ENCODE results near the gene PLXNC1. TPM values are rescaled to one million over a fixed set of nuclear protein-coding genes. Genes with fewer than 3 reads are reported as not detected.

PLXNC1 gene
- total and polyA plus RNA-seq, 4 donors, result 0.71 to 12.0 (median 3.3) TPM

DNA sequence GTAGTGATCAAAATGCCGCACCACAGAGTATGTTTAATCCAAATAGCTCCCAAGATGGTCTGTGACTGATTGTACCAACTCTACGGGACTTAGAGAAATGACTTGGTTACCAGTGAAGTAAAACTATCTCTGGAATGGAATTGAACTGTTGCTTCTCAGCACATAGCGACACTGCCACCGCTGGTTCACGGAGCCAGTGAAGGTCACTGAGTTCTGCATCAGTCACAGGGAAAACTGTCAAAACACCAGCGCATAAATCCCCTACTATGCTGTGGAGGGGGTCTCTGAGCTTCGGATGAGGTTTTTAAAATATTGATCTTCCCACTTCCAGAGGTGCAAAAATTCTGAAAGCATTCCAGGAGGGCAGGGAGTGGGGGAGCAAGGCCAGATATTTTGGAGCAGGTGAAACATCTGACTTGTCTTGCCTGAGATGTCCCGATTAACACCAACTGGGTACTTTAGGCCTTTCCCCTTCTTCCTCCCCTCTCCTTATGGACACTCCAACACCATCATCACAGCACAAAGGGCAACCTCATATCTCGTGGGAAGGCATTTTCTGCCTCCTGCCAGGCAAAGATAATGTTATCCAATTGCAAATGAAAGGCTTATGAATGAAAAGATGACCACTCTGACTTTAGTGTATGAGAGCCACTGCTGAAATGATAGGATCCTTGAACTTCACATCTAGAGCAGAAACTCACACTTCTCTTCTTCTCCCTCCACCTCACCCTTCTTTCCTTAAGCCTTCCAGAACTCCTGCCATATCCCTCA lies 2.0 kb upstream of the PLXNC1 start:
- Histone ChIP-seq H3K36me3 (ENCODE audit: control insufficient read depth in 4 of 4, insufficient read depth in 3 of 4, low read depth in 1 of 4, low read length in 3 of 4) (no peaks in the 10 kb centered on the region), H3K27ac (ENCODE audit: low read depth in 1 of 2, low read length in 2 of 2) (no peak overlapping the region), H3K4me3 (ENCODE audit: low read depth in 1 of 3, low read length in 3 of 3) (no peak overlapping the region), H3K4me1 (ENCODE audit: control insufficient read depth in 4 of 4, insufficient read depth in 4 of 4, low read length in 3 of 4) (peaks cover 8 to 31% (median 26%) of the 10 kb centered on the region in 4 donors), H3K9me3 (ENCODE audit: control insufficient read depth in 4 of 4, low read length in 3 of 4) (no peaks in the 10 kb centered on the region), H3K27me3 (ENCODE audit: control insufficient read depth in 4 of 4, insufficient read depth in 4 of 4, low read length in 3 of 4) (peaks cover 0 to 4% (median 1%) of the 10 kb centered on the region in 4 donors), H3K9ac (ENCODE audit: low read depth in 1 of 2, low read length in 2 of 2) (no peak overlapping the region)
- no peak for DNase-seq (ENCODE audit: low spot score)
- no peak for TF ChIP-seq FOXA2 (IDR thresholded peaks at IDR 0.05)
- TF ChIP-seq JUND (IDR thresholded peaks at IDR 0.05), result no peak
- TF ChIP-seq FOXA1 (IDR thresholded peaks at IDR 0.05), result no peak
- TF ChIP-seq, protein P1, sequence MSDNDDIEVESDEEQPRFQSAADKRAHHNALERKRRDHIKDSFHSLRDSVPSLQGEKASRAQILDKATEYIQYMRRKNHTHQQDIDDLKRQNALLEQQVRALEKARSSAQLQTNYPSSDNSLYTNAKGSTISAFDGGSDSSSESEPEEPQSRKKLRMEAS (IDR thresholded peaks at IDR 0.05), result no peak
- no peak for TF ChIP-seq NR2F2 (IDR thresholded peaks at IDR 0.05)
- no peak for TF ChIP-seq RAD21 (IDR thresholded peaks at IDR 0.05)
- no peak for TF ChIP-seq RXRA (IDR thresholded peaks at IDR 0.05)
- TF ChIP-seq, protein P2, sequence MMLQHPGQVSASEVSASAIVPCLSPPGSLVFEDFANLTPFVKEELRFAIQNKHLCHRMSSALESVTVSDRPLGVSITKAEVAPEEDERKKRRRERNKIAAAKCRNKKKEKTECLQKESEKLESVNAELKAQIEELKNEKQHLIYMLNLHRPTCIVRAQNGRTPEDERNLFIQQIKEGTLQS (IDR thresholded peaks at IDR 0.05), result no peak
- TF ChIP-seq, protein P3, sequence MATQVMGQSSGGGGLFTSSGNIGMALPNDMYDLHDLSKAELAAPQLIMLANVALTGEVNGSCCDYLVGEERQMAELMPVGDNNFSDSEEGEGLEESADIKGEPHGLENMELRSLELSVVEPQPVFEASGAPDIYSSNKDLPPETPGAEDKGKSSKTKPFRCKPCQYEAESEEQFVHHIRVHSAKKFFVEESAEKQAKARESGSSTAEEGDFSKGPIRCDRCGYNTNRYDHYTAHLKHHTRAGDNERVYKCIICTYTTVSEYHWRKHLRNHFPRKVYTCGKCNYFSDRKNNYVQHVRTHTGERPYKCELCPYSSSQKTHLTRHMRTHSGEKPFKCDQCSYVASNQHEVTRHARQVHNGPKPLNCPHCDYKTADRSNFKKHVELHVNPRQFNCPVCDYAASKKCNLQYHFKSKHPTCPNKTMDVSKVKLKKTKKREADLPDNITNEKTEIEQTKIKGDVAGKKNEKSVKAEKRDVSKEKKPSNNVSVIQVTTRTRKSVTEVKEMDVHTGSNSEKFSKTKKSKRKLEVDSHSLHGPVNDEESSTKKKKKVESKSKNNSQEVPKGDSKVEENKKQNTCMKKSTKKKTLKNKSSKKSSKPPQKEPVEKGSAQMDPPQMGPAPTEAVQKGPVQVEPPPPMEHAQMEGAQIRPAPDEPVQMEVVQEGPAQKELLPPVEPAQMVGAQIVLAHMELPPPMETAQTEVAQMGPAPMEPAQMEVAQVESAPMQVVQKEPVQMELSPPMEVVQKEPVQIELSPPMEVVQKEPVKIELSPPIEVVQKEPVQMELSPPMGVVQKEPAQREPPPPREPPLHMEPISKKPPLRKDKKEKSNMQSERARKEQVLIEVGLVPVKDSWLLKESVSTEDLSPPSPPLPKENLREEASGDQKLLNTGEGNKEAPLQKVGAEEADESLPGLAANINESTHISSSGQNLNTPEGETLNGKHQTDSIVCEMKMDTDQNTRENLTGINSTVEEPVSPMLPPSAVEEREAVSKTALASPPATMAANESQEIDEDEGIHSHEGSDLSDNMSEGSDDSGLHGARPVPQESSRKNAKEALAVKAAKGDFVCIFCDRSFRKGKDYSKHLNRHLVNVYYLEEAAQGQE (IDR thresholded peaks at IDR 0.05), result no peak
- TF ChIP-seq EGR1 (IDR thresholded peaks at IDR 0.05; ENCODE audit: low read depth in 2 of 2), result no peak
- no peak for TF ChIP-seq HNF4A (conservative IDR thresholded peaks at IDR 0.05)
- WGBS, result 79% methylated on average over 9 of the region's 9 CpGs

DNA sequence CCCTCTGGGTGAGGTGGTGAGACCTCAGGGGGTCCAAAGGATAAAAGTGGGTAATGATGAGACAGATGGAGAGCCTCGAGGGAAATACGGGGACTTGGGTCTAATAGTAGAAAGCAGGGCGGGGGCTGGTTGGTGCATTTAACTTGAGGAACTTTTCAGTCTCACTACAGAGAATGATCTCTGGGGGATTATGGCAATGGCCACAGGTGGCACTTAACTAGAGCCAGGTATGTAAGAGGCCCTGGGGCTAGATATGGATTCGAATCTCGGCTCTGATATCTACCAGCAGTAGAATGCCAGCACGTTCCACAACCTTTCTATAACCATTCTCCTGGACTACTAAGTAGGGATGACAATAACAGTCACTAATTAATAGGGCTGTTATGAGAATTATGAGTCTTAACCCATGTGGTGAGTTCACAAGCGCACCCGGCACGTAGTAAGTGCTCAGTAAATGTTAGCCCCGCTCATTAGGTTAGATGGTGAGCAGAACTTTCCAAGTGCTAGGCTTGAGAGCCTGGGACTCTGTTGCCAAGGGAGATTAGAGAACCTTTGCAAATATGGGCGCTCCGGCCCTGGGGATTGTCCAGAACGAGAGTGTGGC lies 888 bp upstream of the PLXNC1 start:
- no peak for DNase-seq (ENCODE audit: low spot score)
- no peak overlapping the region for H3K9ac ChIP-seq (ENCODE audit: low read depth in 1 of 2, low read length in 2 of 2)
- H3K36me3 ChIP-seq (ENCODE audit: control insufficient read depth in 4 of 4, insufficient read depth in 3 of 4, low read depth in 1 of 4, low read length in 3 of 4), result no peaks in the 10 kb centered on the region
- peak overlapping the region; percentile 26 to 66 (median 28) for H3K4me3 ChIP-seq (ENCODE audit: low read depth in 1 of 3, low read length in 3 of 3)
- no peaks in the 10 kb centered on the region for H3K9me3 ChIP-seq (ENCODE audit: control insufficient read depth in 4 of 4, low read length in 3 of 4)
- WGBS, result 63% methylated on average over 13 of the region's 13 CpGs
- H3K4me1 ChIP-seq (ENCODE audit: control insufficient read depth in 4 of 4, insufficient read depth in 4 of 4, low read length in 3 of 4), result peaks cover 9 to 41% (median 36%) of the 10 kb centered on the region in 4 donors
- peaks cover 0 to 4% (median 1%) of the 10 kb centered on the region in 4 donors for H3K27me3 ChIP-seq (ENCODE audit: control insufficient read depth in 4 of 4, insufficient read depth in 4 of 4, low read length in 3 of 4)
- H3K27ac ChIP-seq (ENCODE audit: low read depth in 1 of 2, low read length in 2 of 2), result no peak overlapping the region
- TF ChIP-seq RAD21 (IDR thresholded peaks at IDR 0.05) (no peak), GABPA (IDR thresholded peaks at IDR 0.05 in 1 of 2, conservative IDR thresholded peaks at IDR 0.05 in 1 of 2) (no peak), FOXA1 (IDR thresholded peaks at IDR 0.05) (no peak), FOXA2 (IDR thresholded peaks at IDR 0.05) (no peak), SP1 (IDR thresholded peaks at IDR 0.05) (no peak)
- TF ChIP-seq, protein P2 (IDR thresholded peaks at IDR 0.05), result no peak
- TF ChIP-seq, protein P3 (IDR thresholded peaks at IDR 0.05), result no peak
